ENCODE measurements around the gene TERT. TPM values are rescaled to one million over a fixed set of nuclear protein-coding genes. Genes with fewer than 3 reads are reported as not detected.

Gene TERT
- total and polyA plus RNA-seq, 12 donors = 0.29 TPM; not detected in 11

GRCh38 chr5:1240496-1241260, 54.2 kb downstream of the TERT start:
- TF ChIP-seq POLR2A (IDR thresholded peaks at IDR 0.05) (no peak), CTCF (IDR thresholded peaks at IDR 0.05) (no peak)
- WGBS, 4 donors = 81 to 89% (median 83%) methylated on average over 25 to 29 of the region's 29 CpGs
- Histone ChIP-seq H3K9me3 (replicated peaks in 1 of 3) (no peaks in the 10 kb centered on the region), H3K36me3 (replicated peaks in 1 of 2) (no peaks in the 10 kb centered on the region), H3K4me3 (no peak overlapping the region), H3K27me3 (peaks cover 14% of the 10 kb centered on the region), H3K4me1 (replicated peaks in 1 of 2) (no peaks in the 10 kb centered on the region), H3K27ac (no peak overlapping the region)
- intact Hi-C loops (cut with DNase I) = no loop called here
- DNase-seq = no peak

GRCh38 chr5:1239505-1240251, 55.2 kb downstream of the TERT start:
- intact Hi-C loops (cut with DNase I) = no loop called here
- TF ChIP-seq CTCF (IDR thresholded peaks at IDR 0.05) (no peak), POLR2A (IDR thresholded peaks at IDR 0.05) (no peak)
- no peak overlapping the region for H3K27ac ChIP-seq
- no peaks in the 10 kb centered on the region for H3K36me3 ChIP-seq (replicated peaks in 1 of 2)
- no peak overlapping the region for H3K4me3 ChIP-seq
- 68 to 81% (median 74%) methylated on average over 17 to 22 of the region's 22 CpGs for WGBS, 4 donors
- DNase-seq = no peak
- H3K27me3 ChIP-seq = peaks cover 6% of the 10 kb centered on the region
- H3K4me1 ChIP-seq (replicated peaks in 1 of 2) = no peaks in the 10 kb centered on the region
- H3K9me3 ChIP-seq (replicated peaks in 1 of 3) = no peaks in the 10 kb centered on the region

GRCh38 chr5:1235838-1236237, 59.0 kb downstream of the TERT start:
- Histone ChIP-seq H3K36me3 (replicated peaks in 1 of 2) (no peaks in the 10 kb centered on the region), H3K9me3 (replicated peaks in 1 of 3) (no peaks in the 10 kb centered on the region), H3K4me3 (no peak overlapping the region), H3K27ac (no peak overlapping the region), H3K27me3 (no peaks in the 10 kb centered on the region), H3K4me1 (replicated peaks in 1 of 2) (no peaks in the 10 kb centered on the region)
- intact Hi-C loops (cut with DNase I) = no loop called here
- no peak for DNase-seq
- 97 to 100% (median 99%) methylated on average over 1 of the region's 1 CpG for WGBS, 4 donors
- TF ChIP-seq POLR2A (IDR thresholded peaks at IDR 0.05) (no peak), CTCF (IDR thresholded peaks at IDR 0.05) (no peak)

GRCh38 chr5:1235379-1235778, 59.5 kb downstream of the TERT start:
- Histone ChIP-seq H3K27ac (no peak overlapping the region), H3K36me3 (replicated peaks in 1 of 2) (no peaks in the 10 kb centered on the region), H3K4me3 (no peak overlapping the region), H3K4me1 (replicated peaks in 1 of 2) (no peaks in the 10 kb centered on the region), H3K9me3 (replicated peaks in 1 of 3) (no peaks in the 10 kb centered on the region), H3K27me3 (no peaks in the 10 kb centered on the region)
- no peak for DNase-seq
- intact Hi-C loops (cut with DNase I) = no loop called here
- WGBS, 4 donors = 74 to 80% (median 76%) methylated on average over 8 of the region's 8 CpGs
- TF ChIP-seq CTCF (IDR thresholded peaks at IDR 0.05) = no peak
- TF ChIP-seq POLR2A (IDR thresholded peaks at IDR 0.05) = no peak
